Endothelial cell of umbilical vein (primary cell): Measurements from ENCODE around the gene PTPN2. TPM values are rescaled to one million over a fixed set of nuclear protein-coding genes. Genes with fewer than 3 reads are reported as not detected.

ENCODE experiments used
- BruUV-seq: library from RNA; stranded (reverse); fragments of 400-500 nt; replicated peaks from 2 replicates; lab custom pipeline; 2021; lab: Mats Ljungman, UMichigan
- CTCF ChIA-PET: fragments of 300-600, 350-600 bp; sonication (Branson Sonifier 250); formaldehyde crosslinking; loops from one replicate; lab custom pipeline; 2021; ENCODE audit warnings: antibody characterized with exemption, inconsistent platforms; lab: Charles Lee
- POLR2A ChIA-PET: fragments of 300-600, 350-600 bp; sonication (Branson Sonifier 250); formaldehyde crosslinking; loops from one replicate; lab custom pipeline; 2021; ENCODE audit warnings: antibody characterized with exemption, inconsistent platforms; lab: Charles Lee
- DNase-seq: peaks from one replicate; pipeline ENCODE4 v3.0.0-alpha.2; 2011; ENCODE audit warnings: low read depth, low spot score
- FAIRE-seq: peaks from 2 replicates; lab custom pipeline; 2011; peaks lifted over from hg19 to GRCh38; lab: Jason Lieb, UNC
- H2AFZ ChIP-seq: 2 replicates; pipeline ENCODE4 v1.6.0; 2012; ENCODE audit warnings: low read depth, low read length, control low read depth, inconsistent platforms
- H3K27ac ChIP-seq: 2 replicates; pipeline ENCODE4 v1.5.1; 2011; ENCODE audit warnings: low read depth, mild to moderate bottlenecking, control low read depth, low read length, moderate library complexity; ENCODE audit not compliant: insufficient read depth
- H3K27me3 ChIP-seq, 2 experiments: 2 replicates each; pipeline versions ENCODE4 v1.6.0 to v1.6.1; 2011; ENCODE audit warnings: low read length in 2 of 2, mixed read lengths in 1 of 2; ENCODE audit not compliant: control insufficient read depth in 2 of 2, insufficient read depth in 2 of 2
- H3K36me3 ChIP-seq, 2 experiments: 2 replicates in 1 of 2; 3 replicates in 1 of 2; pipeline ENCODE4 v1.5.1; 2011; ENCODE audit warnings: low read length in 2 of 2, mild to moderate bottlenecking in 1 of 2, moderate library complexity in 1 of 2; ENCODE audit not compliant: control insufficient read depth in 2 of 2, insufficient read depth in 2 of 2; ENCODE audit errors: extremely low read depth in 1 of 2
- H3K4me1 ChIP-seq: 3 replicates; pipeline ENCODE4 v1.5.1; 2011; ENCODE audit warnings: mild to moderate bottlenecking, low read length; ENCODE audit not compliant: control insufficient read depth, insufficient read depth; ENCODE audit errors: extremely low read depth
- H3K4me2 ChIP-seq: 2 replicates; pipeline ENCODE4 v1.6.1; 2011; ENCODE audit warnings: low read length, control low read depth, mixed read lengths; ENCODE audit not compliant: insufficient read depth
- H3K4me3 ChIP-seq, 3 experiments: fragments of 200-600 bp in 1 of 3; sonication (generic), shearing (Covaris generic) in 1 of 3; replicated peaks in 1 of 3; 2 replicates each; pipeline ENCODE4 v1.5.1; 2011 to 2016; ENCODE audit warnings: control low read depth in 3 of 3, low read length in 3 of 3, mild to moderate bottlenecking in 2 of 3, inconsistent platforms in 1 of 3, low read depth in 1 of 3, moderate library complexity in 1 of 3; ENCODE audit not compliant: insufficient read depth in 1 of 3
- H3K79me2 ChIP-seq: 2 replicates; pipeline ENCODE4 v1.6.0; 2012; ENCODE audit warnings: low read length, inconsistent platforms; ENCODE audit not compliant: control insufficient read depth, insufficient read depth
- H3K9ac ChIP-seq: replicated peaks from 2 replicates; pipeline ENCODE3; 2011; ENCODE audit warnings: low read length, control low read depth; ENCODE audit not compliant: insufficient read depth; ENCODE audit errors: extremely low read depth
- H3K9me1 ChIP-seq: replicated peaks from 3 replicates; pipeline ENCODE4 v1.6.0; 2011; ENCODE audit warnings: mild to moderate bottlenecking, low read length; ENCODE audit not compliant: control insufficient read depth, insufficient read depth; ENCODE audit errors: extremely low read depth
- H3K9me3 ChIP-seq: replicated peaks from 2 replicates; pipeline ENCODE4 v1.5.1; 2012; ENCODE audit warnings: low read length, inconsistent platforms; ENCODE audit not compliant: control insufficient read depth, insufficient read depth
- H4K20me1 ChIP-seq: replicated peaks from 2 replicates; pipeline ENCODE3; 2011; ENCODE audit warnings: mild to moderate bottlenecking, low read length; ENCODE audit not compliant: control insufficient read depth, insufficient read depth; ENCODE audit errors: extremely low read depth
- CTCF ChIP-seq, 2 donors: IDR thresholded peaks; 1 replicate in 1 of 2; 2 replicates in 1 of 2; pipeline ENCODE4 v1.5.1; 2011; ENCODE audit warnings: low read length in 2 of 2, mild to moderate bottlenecking in 2 of 2, moderate library complexity in 2 of 2, control low read depth in 1 of 2, inconsistent platforms in 1 of 2, low read depth in 1 of 2; ENCODE audit not compliant: insufficient read depth in 1 of 2; ENCODE audit errors: extremely low read depth in 1 of 2
- EZH2 ChIP-seq: IDR thresholded peaks from 2 replicates; pipeline ENCODE4 v1.6.1; 2012; ENCODE audit warnings: borderline replicate concordance, low read depth, mild to moderate bottlenecking, moderate library complexity, low read length, inconsistent platforms; ENCODE audit not compliant: severe bottlenecking
- FOS ChIP-seq: IDR thresholded peaks from 2 replicates; pipeline ENCODE4 v1.6.1; 2011; ENCODE audit warnings: mild to moderate bottlenecking, low read length, moderate library complexity, borderline replicate concordance; ENCODE audit not compliant: insufficient read depth
- GATA2 ChIP-seq: IDR thresholded peaks from 2 replicates; pipeline ENCODE4 v1.7.0; 2011; ENCODE audit warnings: low read depth, mild to moderate bottlenecking, moderate library complexity, mixed read lengths, low read length; ENCODE audit not compliant: insufficient read length, insufficient read depth
- JUN ChIP-seq: IDR thresholded peaks from 2 replicates; pipeline ENCODE4 v1.6.1; 2011; ENCODE audit warnings: borderline replicate concordance, low read depth; ENCODE audit not compliant: insufficient read length, insufficient read depth
- MYC ChIP-seq: IDR thresholded peaks from one replicate; pipeline ENCODE4 v1.6.1; 2011; ENCODE audit warnings: mild to moderate bottlenecking, low read depth, low read length
- POLR2A ChIP-seq: IDR thresholded peaks from 2 replicates; pipeline ENCODE4 v1.6.1; 2012; ENCODE audit warnings: low read depth, mild to moderate bottlenecking, control low read depth, low read length
- POLR2AphosphoS5 ChIP-seq: IDR thresholded peaks from 2 replicates; pipeline ENCODE4 v1.6.1; 2012; ENCODE audit warnings: low read depth, mild to moderate bottlenecking, control low read depth, low read length, moderate library complexity; ENCODE audit not compliant: insufficient read depth
- dilution Hi-C: fragments of 300-500 bp; cut with MboI; formaldehyde crosslinking; loops from one replicate; pipeline ENCODE4 v1.15.0; 2019; ENCODE audit warnings: low sequenced_read_pairs; ENCODE audit not compliant: extremely low pct_ligation_motif_present
- intact Hi-C: fragments of 100-400 bp; cut with micrococcal nuclease; formaldehyde crosslinking; loops from one replicate; pipeline ENCODE4 v1.10.0; 2022
- polyA plus RNA-seq, 4 experiments: library from polyadenylated mRNA; depleted of rRNA in 3 of 4; stranded (reverse) in 3 of 4; unstranded in 1 of 4; fragments of >200 nt; gene quantifications; 2 replicates each; pipeline versions ENCODE4 v1.2.1 to v1.2.3, GENCODE V29; 2011 to 2012; ENCODE audit warnings: missing spikeins in 1 of 4
- total RNA-seq: library from RNA; stranded (reverse); gene quantifications from 2 replicates; pipeline ENCODE4 v1.2.3, GENCODE V29; 2021
- TF ChIP-seq, protein P1 (sequence below): IDR thresholded peaks from 2 replicates; pipeline ENCODE4 v1.6.1; 2011; ENCODE audit not compliant: insufficient read depth, insufficient read length

PTPN2 gene
- total and polyA plus RNA-seq, 2 donors (not counting 3 experiments of a cell fraction or from before 2014, with no cell fraction given): 8.2 to 20.9 TPM

- ChIA-PET POLR2A (no interaction called here), CTCF (interaction anchor here (0.9 to 2.3 kb wide), 2 partner anchors 185 to 410 kb away, joined by 4 to 8 read pairs; no protein-coding TSS in a partner anchor)
- H3K9ac ChIP-seq: no peak overlapping the region
- no TSS peak for BruUV-seq
- H3K27me3 ChIP-seq: peaks cover 0 to 2% of the 10 kb centered on the region in 2 experiments
- no peak overlapping the region for H3K4me3 ChIP-seq
- H3K36me3 ChIP-seq: no peaks in the 10 kb centered on the region
- no peak overlapping the region for H3K27ac ChIP-seq
- TF ChIP-seq, protein P1, sequence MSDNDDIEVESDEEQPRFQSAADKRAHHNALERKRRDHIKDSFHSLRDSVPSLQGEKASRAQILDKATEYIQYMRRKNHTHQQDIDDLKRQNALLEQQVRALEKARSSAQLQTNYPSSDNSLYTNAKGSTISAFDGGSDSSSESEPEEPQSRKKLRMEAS: no peak
- TF ChIP-seq POLR2A: no peak
- no peak for TF ChIP-seq EZH2
- no peak for TF ChIP-seq POLR2AphosphoS5
- intact Hi-C loops (no loop called here), dilution Hi-C loops (no loop called here)
- H3K9me1 ChIP-seq: no peaks in the 10 kb centered on the region
- H3K9me3 ChIP-seq: no peaks in the 10 kb centered on the region
- no peaks in the 10 kb centered on the region for H4K20me1 ChIP-seq
- H2AFZ ChIP-seq: no peak overlapping the region
- no peaks in the 10 kb centered on the region for H3K4me1 ChIP-seq
- DNase-seq (no peak), FAIRE-seq (no peak)
- no peaks in the 10 kb centered on the region for H3K79me2 ChIP-seq
- H3K4me2 ChIP-seq: no peak overlapping the region
These were observed 134.9 kb downstream of the PTPN2 start for GRCh38 chr18:12749121-12749520.

- H3K9me1 ChIP-seq: no peaks in the 10 kb centered on the region
- no peaks in the 10 kb centered on the region for H3K4me1 ChIP-seq
- dilution Hi-C loops: no loop called here
- H3K27ac ChIP-seq: no peak overlapping the region
- no peaks in the 10 kb centered on the region for H3K79me2 ChIP-seq
- CTCF ChIA-PET: interaction anchor here (2.3 kb wide), 1 partner anchor 411 kb away, joined by 8 read pairs; no protein-coding TSS in a partner anchor
- POLR2A ChIA-PET: no interaction called here
- no TSS peak for BruUV-seq
- no peak overlapping the region for H3K4me3 ChIP-seq
- no peak overlapping the region for H3K9ac ChIP-seq
- FAIRE-seq (no peak), DNase-seq (no peak)
- H2AFZ ChIP-seq: no peak overlapping the region
- peaks cover 0 to 2% of the 10 kb centered on the region in 2 experiments for H3K27me3 ChIP-seq
- H3K9me3 ChIP-seq: no peaks in the 10 kb centered on the region
- intact Hi-C loops: no loop called here
- H4K20me1 ChIP-seq: no peaks in the 10 kb centered on the region
- no peak overlapping the region for H3K4me2 ChIP-seq
- no peaks in the 10 kb centered on the region for H3K36me3 ChIP-seq
- no peak for TF ChIP-seq GATA2
- no peak for TF ChIP-seq FOS
- TF ChIP-seq CTCF (IDR thresholded peaks at IDR 0.05; ENCODE audit: extremely low read depth in 1 of 2, insufficient read depth in 1 of 2, low read depth in 1 of 2, low read length in 2 of 2): no peak
- no peak for TF ChIP-seq POLR2AphosphoS5
- no peak for TF ChIP-seq JUN
- no peak for TF ChIP-seq EZH2
- TF ChIP-seq MYC: no peak
These were observed 135.4 kb downstream of the PTPN2 start for GRCh38 chr18:12748671-12749070.
